HEK293T (cell line): ENCODE measurements around the gene TRIML2.

ENCODE experiments used
- CTCF ChIA-PET: fragments of 350-600 bp; formaldehyde crosslinking; extraction: SDS; loops from one replicate; lab custom pipeline; 2021; ENCODE audit warnings: antibody characterized with exemption, inconsistent platforms; lab: Yijun Ruan, JAX
- POLR2A ChIA-PET: fragments of 350-600 bp; formaldehyde crosslinking; extraction: SDS; loops from one replicate; lab custom pipeline; 2020; ENCODE audit warnings: antibody characterized with exemption, inconsistent platforms; lab: Yijun Ruan, JAX
- DNase-seq: peaks from one replicate; pipeline ENCODE4 v3.0.0; 2012; ENCODE audit warnings: mixed read lengths; ENCODE audit errors: extremely low spot score
- ARNT ChIP-seq: fragments of 450-650 bp; IDR thresholded peaks from 2 replicates; pipeline ENCODE4 v1.6.1; 2017; ENCODE audit warnings: mild to moderate bottlenecking
- BHLHE40 ChIP-seq: fragments of 450-650 bp; IDR thresholded peaks from 2 replicates; pipeline ENCODE4 v1.6.1; 2016; ENCODE audit warnings: mild to moderate bottlenecking, moderate library complexity, borderline replicate concordance
- CTBP1 ChIP-seq: fragments of 450-650 bp; IDR thresholded peaks from 2 replicates; pipeline ENCODE4 v1.6.1; 2016; ENCODE audit warnings: borderline replicate concordance
- ELF4 ChIP-seq: fragments of 450-650 bp; IDR thresholded peaks from 2 replicates; pipeline ENCODE4 v1.6.1; 2017; ENCODE audit warnings: antibody characterized with exemption
- FOXA1 ChIP-seq: fragments of 450-650 bp; IDR thresholded peaks from 2 replicates; pipeline ENCODE4 v1.6.1; 2016; ENCODE audit warnings: mild to moderate bottlenecking
- FOXK2 ChIP-seq: fragments of 450-650 bp; IDR thresholded peaks from 2 replicates; pipeline ENCODE4 v1.6.1; 2016; ENCODE audit warnings: mild to moderate bottlenecking
- FOXM1 ChIP-seq: fragments of 450-650 bp; IDR thresholded peaks from 2 replicates; pipeline ENCODE4 v1.6.1; 2017; ENCODE audit warnings: mild to moderate bottlenecking, borderline replicate concordance
- HDGF ChIP-seq: fragments of 450-650 bp; IDR thresholded peaks from 2 replicates; pipeline ENCODE4 v1.6.1; 2017; ENCODE audit warnings: antibody characterized with exemption, borderline replicate concordance
- L3MBTL2 ChIP-seq: fragments of 450-650 bp; conservative IDR thresholded peaks from 2 replicates; pipeline ENCODE4 v1.6.1; 2016; ENCODE audit warnings: mild to moderate bottlenecking
- LEF1 ChIP-seq: fragments of 450-650 bp; IDR thresholded peaks from 2 replicates; pipeline ENCODE4 v1.6.1; 2017; ENCODE audit warnings: mild to moderate bottlenecking, borderline replicate concordance
- NFRKB ChIP-seq: fragments of 450-650 bp; IDR thresholded peaks from 2 replicates; pipeline ENCODE4 v1.6.1; 2016; ENCODE audit warnings: mild to moderate bottlenecking, moderate library complexity
- SP1 ChIP-seq: fragments of 450-650 bp; IDR thresholded peaks from 2 replicates; pipeline ENCODE4 v1.6.1; 2017
- SUZ12 ChIP-seq: fragments of 450-650 bp; IDR thresholded peaks from 2 replicates; pipeline ENCODE4 v1.6.1; 2016; ENCODE audit warnings: mild to moderate bottlenecking
- TARDBP ChIP-seq: fragments of 450-650 bp; IDR thresholded peaks from 2 replicates; pipeline ENCODE4 v1.6.1; 2016
- ZNF384 ChIP-seq: fragments of 450-650 bp; IDR thresholded peaks from 2 replicates; pipeline ENCODE4 v1.6.1; 2016
- TF ChIP-seq, protein P1 (sequence below): fragments of 450-650 bp; IDR thresholded peaks from 2 replicates; pipeline ENCODE4 v1.6.1; 2016

The TRIML2 gene

DNA sequence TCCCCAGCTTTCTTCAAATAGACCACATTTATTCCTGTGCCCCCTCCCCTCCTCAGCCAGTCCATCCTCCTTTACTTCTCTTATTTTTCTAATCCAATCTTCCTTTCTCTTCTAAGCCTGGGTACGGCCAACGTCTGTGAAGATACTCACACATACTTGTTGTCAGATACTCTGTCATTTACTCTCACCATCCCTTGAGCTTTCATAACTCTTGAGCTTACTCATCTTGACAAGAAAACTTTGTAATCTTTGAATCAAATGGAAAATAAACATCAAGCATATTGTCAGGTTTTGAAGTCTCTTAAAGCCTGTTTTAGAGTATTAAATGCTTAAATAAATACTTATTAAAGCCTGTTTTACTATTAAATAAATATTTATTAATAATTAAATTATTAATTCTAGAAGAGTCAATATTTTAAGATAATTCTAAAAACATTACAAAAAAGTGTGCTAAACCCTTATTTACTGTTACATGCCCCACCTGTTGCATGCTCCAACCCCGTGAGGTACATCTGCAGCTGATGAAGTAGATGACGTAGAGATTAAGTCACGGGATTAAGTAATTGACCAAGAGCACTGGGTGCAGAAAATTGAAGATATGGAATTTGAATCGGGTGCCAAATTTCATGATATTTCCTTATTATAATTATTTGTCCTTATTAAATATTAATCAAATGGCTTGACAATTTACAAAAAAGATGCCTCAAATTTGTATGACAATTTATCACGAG is 1.5 kb upstream of the TRIML2 start:
- DNase-seq: no peak
- POLR2A ChIA-PET: no interaction called here
- CTCF ChIA-PET: no interaction called here

DNA sequence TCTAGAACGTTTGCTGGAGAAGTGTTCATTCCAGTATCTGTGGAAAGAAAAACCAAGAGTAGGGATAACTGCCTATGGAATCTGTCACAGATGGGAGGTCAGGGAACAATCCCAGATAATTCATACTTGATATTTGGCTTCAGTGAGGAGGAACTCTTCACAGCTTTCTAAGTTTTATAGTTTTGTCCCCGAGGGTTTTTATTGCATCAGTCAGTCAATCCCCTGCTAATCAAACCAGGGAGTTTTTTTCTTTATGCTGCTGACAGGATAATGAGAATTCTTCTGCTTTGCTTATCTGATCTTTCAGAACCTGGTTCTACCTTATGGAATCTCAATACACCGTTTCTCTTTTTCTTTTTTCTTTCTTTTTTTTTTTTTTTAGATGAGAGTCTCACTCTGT is 633 bp upstream of the TRIML2 start:
- POLR2A ChIA-PET: no interaction called here
- no peak for DNase-seq
- CTCF ChIA-PET: interaction anchor here (0.5 kb wide), 1 partner anchor 16 kb away, joined by 3 read pairs; no protein-coding TSS in a partner anchor
- TF ChIP-seq HDGF (no peak), L3MBTL2 (no peak), ELF4 (no peak), FOXA1 (no peak), FOXK2 (no peak), FOXM1 (no peak), ZNF384 (no peak), SUZ12 (no peak)
- TF ChIP-seq, protein P1, sequence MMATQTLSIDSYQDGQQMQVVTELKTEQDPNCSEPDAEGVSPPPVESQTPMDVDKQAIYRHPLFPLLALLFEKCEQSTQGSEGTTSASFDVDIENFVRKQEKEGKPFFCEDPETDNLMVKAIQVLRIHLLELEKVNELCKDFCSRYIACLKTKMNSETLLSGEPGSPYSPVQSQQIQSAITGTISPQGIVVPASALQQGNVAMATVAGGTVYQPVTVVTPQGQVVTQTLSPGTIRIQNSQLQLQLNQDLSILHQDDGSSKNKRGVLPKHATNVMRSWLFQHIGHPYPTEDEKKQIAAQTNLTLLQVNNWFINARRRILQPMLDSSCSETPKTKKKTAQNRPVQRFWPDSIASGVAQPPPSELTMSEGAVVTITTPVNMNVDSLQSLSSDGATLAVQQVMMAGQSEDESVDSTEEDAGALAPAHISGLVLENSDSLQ: no peak

More for the DNA sequence above, 1.5 kb upstream of the TRIML2 start:
- TF ChIP-seq FOXA1 (no peak), LEF1 (no peak), ARNT (no peak), ZNF384 (no peak), NFRKB (no peak), BHLHE40 (no peak)

DNA sequence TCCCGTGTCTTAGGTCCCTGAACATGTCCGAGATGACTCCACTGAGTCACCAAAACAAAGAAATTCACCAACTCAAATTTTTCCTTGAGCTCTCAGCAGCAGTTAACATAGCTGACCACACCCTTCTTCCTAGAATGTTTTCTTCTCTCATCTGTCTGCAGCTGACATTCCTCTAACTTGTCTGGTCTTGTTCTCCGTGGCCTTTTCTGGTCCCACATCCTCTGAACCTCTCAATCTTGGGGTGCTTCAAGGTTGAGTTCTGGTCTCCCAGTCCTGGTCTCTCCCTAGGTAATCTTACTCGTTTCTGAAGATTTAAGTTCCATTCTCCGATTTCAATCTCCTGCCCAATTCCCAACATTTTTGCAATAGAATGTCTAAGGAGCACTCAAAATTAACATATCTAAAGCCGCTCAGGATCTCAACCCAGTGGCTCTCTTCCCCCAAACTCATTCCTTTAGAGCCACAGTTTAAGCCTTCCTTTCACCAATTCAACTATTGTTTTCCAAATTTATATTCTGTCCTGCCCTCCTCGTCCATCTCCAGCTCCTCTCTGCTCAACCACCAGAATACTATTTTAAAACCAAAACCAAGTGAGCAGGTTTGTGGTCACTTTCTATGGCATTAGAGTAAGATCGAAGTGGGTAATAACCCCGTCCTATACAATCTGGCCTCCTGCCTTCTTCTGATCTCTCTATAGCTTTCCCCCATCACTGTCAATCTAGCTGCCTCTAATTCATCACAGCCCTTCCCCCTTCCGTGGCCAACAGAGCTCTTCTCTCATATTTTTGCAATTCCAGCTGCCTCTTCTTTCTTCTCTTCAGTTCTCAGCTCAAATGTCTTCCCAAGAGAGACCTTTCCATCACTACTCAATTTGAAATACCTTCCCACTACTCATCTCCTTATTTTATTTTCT is 1.2 kb downstream of the TRIML2 start:
- DNase-seq: no peak
- TF ChIP-seq BHLHE40 (no peak), ARNT (no peak), NFRKB (no peak), SUZ12 (no peak), LEF1 (no peak), FOXA1 (no peak), SP1 (no peak), TARDBP (no peak), ELF4 (no peak), FOXK2 (no peak), HDGF (no peak), FOXM1 (no peak), CTBP1 (no peak)
- CTCF ChIA-PET: no interaction called here
- POLR2A ChIA-PET: no interaction called here

DNA sequence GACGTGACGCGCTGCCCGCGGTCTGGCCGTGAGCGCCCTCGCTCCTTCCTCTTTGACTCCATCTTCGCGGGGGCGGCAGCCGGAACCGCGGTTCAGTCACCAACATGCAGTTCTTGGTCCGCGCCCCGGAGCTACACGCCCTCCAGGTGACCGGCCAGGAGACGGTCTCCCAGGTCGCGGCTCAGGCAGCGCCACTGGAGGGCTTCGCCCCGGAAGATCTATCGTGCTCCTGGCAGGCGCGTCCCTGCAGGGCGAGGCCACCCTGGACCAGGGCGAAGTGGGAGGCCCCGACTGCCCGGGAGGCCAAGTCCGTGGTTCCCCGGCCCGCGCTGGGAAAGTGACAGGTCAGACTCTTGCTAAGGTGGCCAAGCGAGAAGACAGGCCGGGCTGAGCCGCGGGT is 2.9 kb downstream of the TRIML2 start:
- TF ChIP-seq FOXM1: no peak
- TF ChIP-seq CTBP1: no peak
- no peak for TF ChIP-seq SP1
- TF ChIP-seq SUZ12: no peak
- no peak for TF ChIP-seq HDGF
- no peak for TF ChIP-seq TARDBP
- TF ChIP-seq ARNT: no peak
- no peak for TF ChIP-seq ZNF384
- TF ChIP-seq FOXA1: no peak
- no peak for TF ChIP-seq L3MBTL2
- no peak for TF ChIP-seq FOXK2
- TF ChIP-seq, protein P1: no peak
- TF ChIP-seq LEF1: no peak
- TF ChIP-seq BHLHE40: no peak
- no peak for DNase-seq
- ChIA-PET POLR2A (no interaction called here), CTCF (no interaction called here)

DNA sequence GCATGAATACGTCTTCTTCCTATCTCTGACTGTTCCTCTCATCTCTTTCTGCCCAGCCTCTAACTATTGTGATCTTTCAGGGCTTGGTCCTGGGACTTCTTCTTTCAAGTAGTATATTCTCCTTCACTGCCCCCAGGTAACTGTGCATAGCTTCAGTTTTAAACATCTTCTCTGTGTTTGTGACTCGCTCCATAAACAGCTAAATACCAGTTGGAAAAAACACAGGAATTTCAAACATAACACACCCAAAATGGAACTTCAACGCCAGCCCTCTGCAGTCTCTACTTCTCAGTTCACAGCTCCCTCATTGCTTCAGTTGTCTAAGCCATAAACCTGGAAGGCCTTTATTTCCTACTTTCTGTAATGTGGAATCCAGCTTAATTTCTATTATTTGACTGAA is 16.6 kb downstream of the TRIML2 start:
- ChIA-PET CTCF (no interaction called here), POLR2A (no interaction called here)
- no peak for DNase-seq
- no peak for TF ChIP-seq CTBP1
- TF ChIP-seq HDGF: no peak

DNA sequence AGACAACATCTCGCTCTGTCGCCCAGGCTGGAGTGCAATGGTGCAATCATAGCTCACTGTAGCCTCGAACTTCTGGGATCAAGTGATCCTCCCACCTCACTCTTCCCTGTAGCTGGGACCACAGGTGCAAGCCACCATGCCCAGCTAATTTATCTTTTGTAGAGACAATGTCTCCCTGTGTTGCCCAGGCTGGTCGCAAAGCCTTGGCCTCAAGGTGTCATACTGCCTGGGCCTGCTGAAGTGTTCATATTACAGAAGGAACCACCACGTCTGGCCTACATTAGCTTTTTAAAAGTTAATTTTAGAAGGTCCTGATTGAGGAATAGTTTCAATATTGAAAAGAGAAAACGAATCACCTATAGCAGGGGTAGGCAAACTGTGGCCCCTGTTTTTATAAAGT is 22.5 kb downstream of the TRIML2 start:
- CTCF ChIA-PET: no interaction called here
- no peak for TF ChIP-seq BHLHE40
- no peak for TF ChIP-seq L3MBTL2
- no peak for TF ChIP-seq SP1
- TF ChIP-seq CTBP1: no peak
- no peak for TF ChIP-seq FOXM1
- TF ChIP-seq ZNF384: no peak
- TF ChIP-seq SUZ12: no peak
- TF ChIP-seq, protein P1: no peak
- no peak for TF ChIP-seq FOXK2
- no peak for TF ChIP-seq ELF4
- no peak for TF ChIP-seq LEF1
- no peak for TF ChIP-seq ARNT
- no peak for TF ChIP-seq FOXA1
- no peak for TF ChIP-seq TARDBP
- no peak for TF ChIP-seq NFRKB
- TF ChIP-seq HDGF: no peak
- DNase-seq: no peak
- POLR2A ChIA-PET: no interaction called here
